GM18498 (cell line): ENCODE results near the gene ALKBH7.

ENCODE experiments used
- ATAC-seq: cut with Tn5 transposase; IDR thresholded peaks from one replicate; pipeline ENCODE4 v1.9.1; 2021; ENCODE audit warnings: mild to moderate bottlenecking, moderate library complexity; ENCODE audit not compliant: unreplicated experiment

The ALKBH7 gene

GRCh38 chr19:6423499-6424194 is 51.1 kb downstream of the ALKBH7 start:
- no peak for ATAC-seq

- ATAC-seq = peak; percentile 2
Observed at GRCh38 chr19:6424195-6424938, 51.8 kb downstream of the ALKBH7 start, which contains the start of gene KHSRP. KHSRP (minus strand) TSS chr19:6424811; CDS start chr19:6424701, 110 bp downstream.
